Activated CD4-positive, alpha-beta T cell treated with anti-CD3 and anti-CD28 coated beads for 1 hour (primary cell): ENCODE data around the gene CHST11.

Source experiments
- DNase-seq: peaks from one replicate; pipeline ENCODE4 v3.0.0-alpha.2; 2020

Gene CHST11

DNA sequence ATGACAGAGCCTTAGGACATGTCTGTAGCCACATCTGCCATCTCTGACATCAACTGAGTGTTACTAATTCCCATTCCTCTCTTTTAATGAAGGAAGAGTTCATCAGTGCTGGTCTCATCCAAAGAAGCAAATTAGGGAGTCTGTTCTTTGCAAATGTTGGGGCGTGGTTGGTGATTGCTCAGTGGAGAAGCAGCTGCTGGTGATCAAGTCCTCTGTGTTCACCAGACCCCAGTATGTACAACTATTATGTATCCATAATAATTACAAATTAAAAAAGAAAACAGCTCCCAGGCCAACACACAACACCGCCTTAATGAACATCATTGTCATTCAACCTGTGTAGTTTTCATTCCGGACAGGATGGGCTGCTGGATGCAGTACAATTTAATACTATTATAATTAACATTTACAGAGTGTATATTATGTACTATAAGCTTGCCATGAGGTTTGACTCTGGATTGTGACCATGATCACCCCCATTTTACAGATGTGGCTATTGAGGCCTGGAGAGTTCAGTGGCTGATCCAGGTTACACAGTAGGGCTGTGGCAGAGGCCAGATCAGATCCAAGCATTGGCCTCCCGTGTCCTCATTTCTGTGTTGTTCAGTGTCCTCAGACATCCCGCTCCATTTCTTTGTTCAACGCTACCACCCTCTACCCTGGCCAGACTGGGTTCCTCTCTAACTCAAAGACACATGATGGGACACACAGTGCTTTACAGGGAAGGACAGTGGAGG is 179.0 kb downstream of the CHST11 start:
- DNase-seq, result no peak

DNA sequence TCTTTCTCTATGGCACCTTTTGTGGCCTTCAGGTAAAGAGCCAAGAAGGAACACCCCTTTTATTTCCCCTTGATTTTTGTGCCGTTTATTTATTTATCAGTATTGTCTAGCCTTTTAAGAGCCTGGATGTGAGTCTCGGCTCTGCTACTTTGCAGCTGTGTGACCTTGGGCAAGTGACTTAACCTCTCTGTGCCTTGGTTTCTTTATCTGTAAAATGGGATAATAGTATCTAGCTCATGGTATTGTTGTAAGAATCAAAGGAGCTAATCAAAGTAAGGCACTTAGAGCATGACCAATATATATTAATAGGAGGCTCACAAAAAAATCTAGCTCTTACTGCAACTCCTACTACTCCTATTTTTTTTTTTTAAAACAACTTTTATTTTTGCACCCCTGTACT is 179.7 kb downstream of the CHST11 start:
- DNase-seq, result no peak

DNA sequence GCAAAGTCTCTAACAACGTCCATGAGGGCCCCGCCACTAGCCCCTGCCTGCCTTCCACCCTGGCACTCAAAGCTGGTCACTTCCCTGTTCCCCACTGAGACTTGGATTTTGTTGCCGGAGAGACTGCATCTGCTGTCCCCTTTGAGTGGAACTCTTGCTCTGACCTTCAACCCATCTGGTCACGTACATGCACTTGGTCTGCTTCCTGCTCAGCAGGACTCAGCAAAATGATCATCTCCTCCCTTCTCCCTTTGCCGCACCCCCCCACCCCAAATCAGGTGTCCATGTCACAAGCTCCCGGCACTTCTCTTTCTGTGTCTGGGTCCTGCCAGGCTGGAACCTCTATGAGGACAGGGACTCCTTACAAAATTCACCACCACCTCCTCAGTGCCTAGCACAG is 180.9 kb downstream of the CHST11 start:
- DNase-seq, result no peak

DNA sequence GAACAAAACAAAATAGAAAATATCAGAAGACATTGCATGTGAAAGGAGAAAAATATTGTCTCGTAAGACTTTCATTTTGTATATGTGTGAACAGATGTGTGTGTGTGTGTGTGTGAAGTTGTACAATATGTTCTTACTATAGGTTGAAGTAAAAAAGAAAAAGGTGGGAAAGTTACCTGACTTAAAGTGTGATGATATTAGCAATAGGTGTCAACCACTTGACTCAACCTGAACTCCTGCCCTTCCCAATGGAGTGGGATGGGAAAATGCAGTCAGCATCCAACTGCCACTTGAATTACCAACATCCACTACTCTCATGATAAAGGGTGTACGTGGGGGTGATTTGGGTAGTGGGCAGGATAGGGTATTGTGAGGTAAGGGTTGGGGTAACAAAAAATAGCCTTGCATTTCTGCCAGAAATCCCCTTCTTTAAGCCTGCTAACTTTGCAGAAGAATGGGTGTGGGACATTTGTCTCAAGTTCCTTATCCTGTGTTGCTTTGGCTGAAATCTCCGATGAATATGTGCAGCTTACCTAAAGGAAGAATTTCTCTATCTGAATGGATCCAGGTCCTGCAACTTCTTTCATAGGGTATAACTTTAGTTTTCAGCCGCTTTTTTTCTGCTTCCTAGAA is 181.6 kb downstream of the CHST11 start:
- no peak for DNase-seq

DNA sequence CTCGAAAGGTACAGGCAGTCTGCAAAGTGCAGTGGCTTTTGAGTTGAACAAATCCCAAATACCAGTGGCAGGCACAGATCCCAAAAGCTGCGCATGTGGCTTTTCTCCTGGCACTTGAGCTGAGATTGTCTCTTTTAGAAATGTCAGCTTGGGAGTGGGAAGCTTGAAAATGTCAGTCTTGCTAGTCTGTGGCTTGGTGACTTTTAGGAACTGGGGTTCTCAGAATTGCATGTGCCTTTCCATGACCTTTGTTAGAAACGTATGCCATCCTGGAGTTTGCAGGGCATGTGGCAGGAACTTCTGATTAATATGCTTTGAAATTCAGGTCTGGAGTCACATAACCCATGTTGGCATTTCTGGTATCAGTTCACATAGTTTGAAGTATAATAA is 182.1 kb downstream of the CHST11 start:
- no peak for DNase-seq

DNA sequence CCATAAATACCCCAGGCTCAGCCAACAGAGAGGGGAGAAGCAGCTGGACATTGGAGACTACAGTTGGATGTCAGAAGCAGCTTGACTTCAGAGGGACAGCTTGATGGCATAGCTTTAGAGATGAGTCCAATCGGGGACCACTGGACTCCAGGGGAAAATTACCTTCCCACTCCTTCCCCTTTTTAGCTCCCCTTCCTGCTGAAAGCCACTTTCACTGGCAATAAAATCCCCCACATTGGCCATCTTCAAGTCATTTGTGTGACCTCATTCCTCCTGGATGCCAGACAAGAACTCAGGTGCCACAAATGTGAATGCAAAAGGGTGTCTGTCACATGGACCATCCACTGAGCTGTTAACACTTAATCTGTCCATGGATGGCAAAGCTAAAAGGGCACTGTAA is 184.2 kb downstream of the CHST11 start:
- DNase-seq, result no peak

DNA sequence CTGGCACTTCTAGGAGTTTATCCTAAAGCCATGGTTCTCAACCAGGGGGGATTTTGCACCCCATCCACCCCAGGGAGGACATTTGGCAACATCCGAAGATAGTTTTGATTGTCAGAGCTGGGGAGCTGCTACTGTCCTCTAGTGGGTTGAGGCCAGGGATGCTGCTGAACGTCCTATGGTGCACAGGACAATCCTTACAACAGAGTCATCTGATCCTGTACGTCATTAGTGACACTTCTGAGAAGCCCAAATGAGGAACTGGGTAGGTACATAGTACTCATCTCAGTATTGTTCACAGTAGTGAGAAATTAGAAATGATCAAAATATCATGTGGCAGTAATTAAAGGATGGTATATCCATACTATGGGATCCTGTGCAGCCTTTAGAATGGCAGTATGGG is 185.1 kb downstream of the CHST11 start:
- no peak for DNase-seq

DNA sequence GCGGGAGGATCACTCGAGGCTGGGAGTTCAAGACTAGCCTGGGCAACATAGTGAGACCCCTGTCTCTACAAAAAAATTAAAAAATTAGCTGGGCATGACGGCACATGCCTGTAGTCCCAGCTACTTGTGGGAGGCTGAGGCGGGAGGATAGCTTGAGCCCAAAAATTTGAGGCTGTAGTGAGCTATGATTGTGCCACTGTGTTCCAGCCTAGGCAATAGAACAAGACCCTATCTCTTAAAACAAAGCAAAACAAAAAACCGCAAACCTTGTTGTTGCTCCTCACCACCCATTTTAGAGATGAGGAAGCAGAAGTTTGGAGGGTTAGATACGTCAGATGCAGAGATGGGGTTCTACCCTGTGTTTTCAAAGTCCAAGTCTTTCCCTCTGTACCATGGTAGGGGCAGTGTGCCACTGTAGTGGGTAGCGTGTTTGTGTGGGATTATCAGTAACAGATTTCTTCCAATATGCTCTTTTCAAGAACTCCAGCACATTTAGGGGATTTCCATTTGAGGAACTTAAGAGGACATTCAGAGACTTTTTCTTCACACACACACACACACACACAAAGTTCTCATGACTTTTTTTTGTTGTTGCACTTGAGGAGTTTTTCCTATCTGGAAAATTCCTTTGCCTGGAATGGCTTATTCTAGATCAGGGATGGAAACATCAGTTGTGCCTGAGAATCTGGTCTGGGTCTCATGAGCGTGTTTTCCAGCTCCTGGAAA is 186.5 kb downstream of the CHST11 start:
- DNase-seq, result no peak

DNA sequence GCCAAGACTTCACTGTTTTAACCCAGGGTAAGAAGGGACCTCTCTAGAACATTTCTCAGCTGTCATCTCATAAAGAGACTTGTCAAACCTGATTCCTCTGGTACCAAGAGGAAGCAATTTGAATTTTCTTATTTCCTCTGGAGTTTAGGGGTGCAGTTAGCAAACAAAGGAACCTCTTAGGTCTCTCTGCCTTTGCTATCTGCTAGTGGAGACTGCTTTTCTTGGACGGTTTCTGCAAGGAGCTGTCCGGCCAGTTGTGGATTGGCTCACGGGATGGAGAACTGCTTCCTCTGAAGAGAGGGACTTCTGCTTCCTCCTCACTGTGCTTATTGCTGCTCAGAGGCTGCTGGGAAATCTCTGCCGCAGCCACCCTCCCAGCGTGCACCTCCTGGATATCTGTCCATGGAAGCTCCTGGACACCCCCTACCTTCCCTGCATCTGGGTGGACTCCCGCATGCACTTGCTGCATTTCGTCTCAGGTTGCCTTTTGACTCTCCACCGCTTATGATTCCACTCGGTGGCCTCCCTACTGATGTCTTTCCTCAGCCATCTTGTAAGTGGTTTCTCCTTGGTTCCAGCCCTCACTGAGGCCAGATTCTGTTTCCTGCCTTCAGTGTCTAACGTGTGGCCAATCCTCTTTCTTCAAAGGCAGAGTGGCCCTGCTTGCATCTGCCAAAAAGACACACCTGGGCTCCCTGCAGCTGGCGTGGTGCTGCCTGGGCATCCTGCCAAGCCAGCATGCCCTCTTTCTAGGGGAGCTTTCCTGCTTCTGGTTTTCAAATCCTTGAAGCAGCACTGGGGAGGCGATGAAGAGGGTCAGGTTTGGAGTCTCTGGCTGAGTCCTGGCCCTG is 187.3 kb downstream of the CHST11 start:
- no peak for DNase-seq

DNA sequence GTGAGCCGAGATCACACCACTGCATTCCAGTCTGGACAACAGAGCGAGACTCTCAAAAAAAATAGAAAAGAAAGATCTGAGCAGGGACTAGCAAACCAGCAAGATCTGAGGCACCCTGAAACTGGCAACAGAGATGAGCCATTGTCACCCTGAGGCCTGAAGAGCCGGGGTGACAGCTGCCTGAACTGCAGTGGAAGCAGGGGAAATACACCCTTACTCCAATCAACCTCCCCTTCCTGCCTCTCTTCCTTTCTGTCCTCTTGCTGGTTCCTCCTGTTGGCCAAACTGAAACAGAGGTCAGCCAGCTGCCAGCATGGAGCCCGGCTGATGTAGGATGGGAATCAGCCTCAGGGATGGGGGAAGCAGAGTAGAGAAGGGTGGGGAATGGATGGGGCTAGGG is 192.0 kb downstream of the CHST11 start:
- DNase-seq, result no peak

DNA sequence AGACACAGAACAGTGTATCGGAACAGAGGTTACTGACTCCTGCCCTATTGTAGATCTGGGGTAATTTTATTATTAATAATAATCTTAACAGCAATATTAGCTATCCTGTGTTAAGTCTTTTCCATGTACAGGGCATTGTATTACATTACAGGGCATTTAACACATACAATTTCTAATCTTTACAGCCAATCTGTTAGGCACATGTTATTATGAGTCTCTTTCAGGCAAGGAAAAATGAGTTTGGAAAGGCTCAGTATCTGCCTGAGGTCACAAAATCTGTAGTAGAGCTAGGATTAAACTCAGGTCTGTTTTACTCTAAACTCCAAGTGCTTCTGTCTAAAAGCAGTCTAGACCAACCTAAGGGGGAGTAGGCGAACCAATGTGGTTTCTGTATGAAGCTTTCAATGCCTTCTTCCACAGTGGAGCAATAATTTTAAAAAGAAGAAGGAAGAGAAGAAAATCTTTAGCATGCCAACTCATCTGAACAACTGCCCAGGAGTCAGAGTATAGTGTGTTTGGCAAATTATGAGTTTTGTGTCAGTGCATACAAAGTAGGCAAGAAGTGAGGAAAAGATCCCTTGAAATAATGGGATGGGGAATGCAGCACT is 192.6 kb downstream of the CHST11 start:
- no peak for DNase-seq

DNA sequence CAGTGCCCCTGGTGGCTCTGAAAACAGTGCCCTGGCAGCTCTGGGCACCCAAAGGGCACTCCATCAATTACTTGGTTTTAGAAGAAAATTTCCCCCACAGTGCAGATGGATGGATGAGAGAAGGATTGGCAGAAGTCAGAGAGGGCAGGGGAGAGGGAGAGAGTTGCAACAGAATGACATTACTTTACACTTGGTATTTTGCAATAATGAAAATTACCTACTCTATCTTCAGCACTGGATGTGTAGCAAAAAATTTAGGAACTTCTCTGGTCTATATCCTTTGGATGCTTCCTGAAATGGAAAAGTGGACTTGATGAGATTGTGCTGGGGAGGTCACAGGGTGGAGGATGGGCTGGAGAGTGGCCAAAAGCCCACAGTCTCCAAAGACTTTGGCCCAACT is 193.2 kb downstream of the CHST11 start:
- no peak for DNase-seq

DNA sequence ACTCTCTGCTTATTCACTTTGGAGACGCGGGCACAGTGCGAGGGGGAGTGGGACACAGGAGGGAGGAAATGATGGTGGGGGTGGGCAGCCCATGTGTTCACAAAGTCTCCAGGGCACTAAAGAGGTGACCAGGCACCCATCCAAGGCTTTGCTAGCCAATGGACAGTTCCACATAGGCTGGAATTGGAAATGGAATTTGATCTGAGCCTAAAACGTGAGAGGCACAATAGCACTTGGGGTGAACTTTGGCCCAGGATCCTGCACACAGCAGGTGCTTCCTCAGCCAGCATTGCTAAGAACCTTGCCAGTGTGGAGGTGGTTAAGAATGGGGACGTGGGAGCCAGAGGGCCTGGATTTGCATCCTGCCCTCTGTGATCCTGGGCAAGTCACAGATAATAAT is 193.8 kb downstream of the CHST11 start:
- no peak for DNase-seq

DNA sequence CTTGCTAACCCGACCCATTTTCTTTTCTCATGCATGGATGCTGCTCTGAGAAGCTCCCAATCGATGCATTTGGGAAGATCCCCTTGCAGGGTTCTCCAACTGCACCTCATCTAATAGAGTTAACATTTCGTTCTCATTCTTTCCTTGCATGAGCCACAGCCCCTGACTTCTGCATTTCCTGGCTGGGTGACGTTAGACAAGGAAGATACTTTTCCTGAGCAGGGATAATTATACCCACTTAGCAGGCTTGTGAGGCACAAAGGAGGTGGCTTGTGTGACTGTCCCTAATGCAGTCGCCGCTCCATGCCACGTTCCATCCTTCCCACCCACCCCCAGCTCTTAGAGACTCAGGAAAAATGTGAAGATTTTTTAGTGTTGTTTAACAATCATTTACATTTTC is 195.1 kb downstream of the CHST11 start:
- no peak for DNase-seq

DNA sequence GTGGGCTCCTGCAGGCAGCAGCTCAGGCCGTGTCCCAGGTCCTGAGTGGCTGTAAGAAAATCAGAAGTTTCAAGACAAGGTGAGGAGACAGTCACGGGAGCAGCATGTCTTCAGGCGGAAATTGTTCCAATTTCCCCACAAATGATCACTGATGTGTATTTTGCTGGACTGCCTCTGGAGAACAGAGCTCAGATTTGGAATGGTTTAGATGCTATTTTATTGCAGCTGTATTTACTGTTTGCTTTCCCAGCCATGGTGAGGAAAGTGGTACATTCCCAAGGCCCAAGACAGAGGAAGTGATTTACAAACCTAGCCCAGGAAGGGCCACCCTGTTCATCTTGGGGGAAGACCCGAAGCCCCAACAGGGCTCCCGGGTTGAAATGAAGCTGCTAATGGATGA is 195.6 kb downstream of the CHST11 start:
- no peak for DNase-seq

DNA sequence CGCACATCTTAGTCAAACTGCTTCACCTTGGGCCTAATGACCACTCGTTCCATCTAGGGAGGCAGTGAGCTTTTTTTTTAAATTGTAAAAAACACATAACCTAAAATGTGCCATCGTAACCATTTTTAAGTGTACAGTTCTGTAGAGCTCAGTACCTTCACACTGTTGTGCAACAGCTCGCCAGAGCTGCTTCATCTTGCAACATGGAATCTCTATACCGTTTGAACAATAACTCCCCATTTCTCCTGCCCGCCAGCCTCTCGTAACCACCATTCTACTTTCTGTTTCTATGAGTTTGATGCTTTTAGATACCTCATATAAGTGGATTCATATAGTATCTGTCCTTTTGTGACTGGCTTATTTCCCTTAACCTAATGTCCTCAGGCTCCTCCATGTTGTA is 196.2 kb downstream of the CHST11 start:
- DNase-seq, result no peak

DNA sequence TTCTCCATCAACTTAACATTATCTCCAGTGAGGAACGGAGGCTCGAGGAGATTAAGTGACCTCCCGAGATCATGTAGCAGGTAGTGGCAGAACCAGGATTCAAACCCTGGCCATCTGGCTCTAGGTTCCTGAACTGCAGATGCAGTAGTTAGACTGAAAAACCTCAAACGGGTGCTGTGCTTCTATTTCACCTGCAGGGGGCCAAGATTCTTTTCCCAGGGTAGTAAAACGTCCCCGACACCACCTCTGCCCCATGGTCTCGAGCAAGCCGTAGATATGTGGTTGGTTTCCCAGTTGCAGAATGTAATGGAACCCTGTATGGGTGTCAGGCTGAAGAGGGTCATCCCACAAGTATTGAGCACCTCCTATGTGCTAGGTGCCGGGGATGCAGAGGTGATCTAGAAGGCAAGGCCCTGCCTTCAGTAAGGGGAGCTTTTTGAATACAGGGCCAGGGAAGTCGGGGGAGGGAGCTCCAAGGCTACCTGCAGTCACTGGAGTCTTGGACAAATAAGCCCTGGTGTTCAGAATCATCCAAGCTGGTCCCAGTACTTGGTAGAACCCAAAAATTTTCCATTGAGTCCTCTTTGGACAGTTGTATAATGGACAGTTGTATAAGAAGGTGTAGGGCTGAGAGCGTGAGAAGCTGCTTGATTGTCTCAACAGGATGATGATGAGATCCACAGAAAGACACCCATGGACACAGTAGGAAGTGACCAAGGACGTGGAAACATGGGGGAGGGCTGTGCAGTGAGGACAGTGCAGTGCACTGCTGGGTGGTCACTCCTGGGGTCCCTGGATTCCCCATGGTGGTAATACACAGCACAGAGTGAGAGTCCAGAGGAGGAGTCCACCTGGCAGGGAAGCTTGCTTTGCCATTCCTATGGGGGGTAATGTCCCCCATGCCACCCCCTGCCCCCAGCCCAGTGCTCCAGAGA is 197.2 kb downstream of the CHST11 start:
- DNase-seq, result no peak

DNA sequence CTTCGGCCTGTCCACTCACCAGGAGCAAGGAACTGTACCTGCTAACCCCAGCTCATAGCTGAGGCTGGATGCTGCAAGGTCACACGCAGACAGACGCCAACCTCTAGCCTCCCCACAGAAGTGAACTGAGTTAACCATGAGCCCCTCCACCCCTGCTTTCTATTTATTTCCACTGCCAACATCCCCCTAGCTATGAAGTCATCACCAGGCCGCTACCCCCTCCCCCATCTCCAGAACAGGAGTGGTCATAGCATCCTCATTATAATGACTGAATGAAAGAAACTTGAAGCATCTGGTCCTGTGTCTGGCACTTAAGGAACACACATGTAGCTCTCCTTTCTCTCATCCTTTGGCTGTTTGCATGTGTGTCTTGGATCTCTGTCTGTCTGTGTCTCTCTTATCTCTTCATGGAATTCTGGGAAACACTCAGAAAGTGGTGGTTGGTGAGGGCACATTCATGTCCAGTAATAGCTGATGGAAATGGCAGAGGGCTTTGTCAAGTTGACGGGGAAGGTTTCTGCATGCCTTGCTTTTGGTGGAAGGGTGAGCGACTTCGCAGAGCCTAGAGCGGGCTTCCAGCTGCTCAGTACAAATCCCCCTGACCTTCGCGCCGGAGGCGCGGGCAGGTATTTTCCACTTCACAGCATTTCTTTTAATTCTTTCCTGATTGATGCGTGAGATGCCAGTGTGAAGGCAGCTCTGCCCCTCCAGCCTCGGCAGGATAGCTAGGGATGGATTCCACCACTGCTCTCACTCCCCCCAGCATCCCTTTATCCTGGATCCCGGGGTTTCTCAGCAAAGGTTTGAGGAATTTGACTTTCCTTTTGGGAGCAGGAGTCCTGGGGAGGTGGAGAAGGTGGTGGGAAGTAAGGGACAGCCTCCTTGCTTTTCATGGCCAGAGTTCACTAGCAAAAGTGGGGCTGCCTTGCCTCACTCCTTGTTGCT is 198.2 kb downstream of the CHST11 start:
- DNase-seq, result no peak

DNA sequence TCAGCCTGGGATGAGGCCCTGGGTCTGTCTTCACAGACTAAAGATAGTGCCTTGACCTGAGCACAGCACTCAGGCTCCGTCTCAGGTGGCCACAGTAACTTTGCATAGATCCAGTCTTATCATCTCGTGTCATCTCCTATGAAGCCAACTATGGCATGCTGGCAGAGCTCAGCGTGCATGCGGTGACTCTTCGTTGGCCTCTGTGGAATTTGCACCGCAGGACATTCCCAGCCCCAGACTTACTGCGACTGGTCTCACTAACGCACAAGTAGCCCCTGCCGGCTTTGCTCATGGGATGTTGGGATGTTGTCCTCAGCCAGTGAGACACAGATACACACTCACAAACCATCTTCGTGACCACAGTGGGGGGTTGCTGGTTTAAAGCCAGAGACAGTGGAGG is 199.6 kb downstream of the CHST11 start:
- no peak for DNase-seq

DNA sequence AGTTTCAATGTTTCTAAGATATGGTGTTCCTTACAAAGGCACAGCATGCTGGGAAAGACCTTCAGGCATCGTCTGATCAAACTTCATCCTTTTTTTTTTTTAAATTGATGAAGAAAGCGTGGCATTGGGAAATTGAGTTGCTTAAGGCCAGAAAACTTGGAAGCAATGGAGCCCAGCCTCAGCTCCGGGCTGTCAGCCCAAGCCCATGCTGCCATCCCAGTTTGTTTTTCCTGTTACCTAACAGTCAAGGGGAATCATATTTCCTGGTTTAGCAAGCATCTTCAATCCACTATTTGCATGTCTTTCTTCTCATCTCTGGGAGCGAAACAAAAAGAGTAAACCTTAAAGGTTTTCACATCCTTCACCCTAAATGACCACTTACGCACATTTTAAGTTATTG is 200.2 kb downstream of the CHST11 start:
- DNase-seq, result no peak
